ENCODE measurements around the gene CCL20.

CCL20 gene

GRCh38 chr2:227828477-227828912 is 14.9 kb downstream of the CCL20 start:
- H3K27ac ChIP-seq (ENCODE audit: extremely low read depth, low read depth, low read length), result no peak overlapping the region
- no peaks in the 10 kb centered on the region for H3K9me3 ChIP-seq (ENCODE audit: control insufficient read depth, insufficient read depth, low read depth, low read length)
- POLR2A ChIA-PET, result no interaction called here
- H3K4me1 ChIP-seq (ENCODE audit: control insufficient read depth, insufficient read depth, low read length), result no peaks in the 10 kb centered on the region
- CTCF ChIA-PET, result interaction anchor here (0.6 to 1.1 kb wide), 2 partner anchors 22 to 34 kb away, joined by 3 read pairs; no protein-coding TSS in a partner anchor
- no peak overlapping the region for H3K4me3 ChIP-seq (ENCODE audit: low read depth, low read length)
- H3K36me3 ChIP-seq (ENCODE audit: control insufficient read depth in 2 of 2, insufficient read depth in 1 of 2, low read length in 2 of 2), result no peaks in the 10 kb centered on the region
- TF ChIP-seq PRDM10 (tag by site-specific recombination; IDR thresholded peaks at IDR 0.05) (no peak), ZFHX2 (tag by site-specific recombination; conservative IDR thresholded peaks at IDR 0.05) (no peak), ZNF133 (tag by site-specific recombination; IDR thresholded peaks at IDR 0.05) (no peak), ZNF416 (tag by site-specific recombination; IDR thresholded peaks at IDR 0.05) (no peak), HOXC10 (CRISPR knock-in tag; IDR thresholded peaks at IDR 0.05) (no peak), ZNF202 (tag by site-specific recombination; IDR thresholded peaks at IDR 0.05; ENCODE audit: borderline replicate concordance) (no peak), ZBTB6 (tag by site-specific recombination; IDR thresholded peaks at IDR 0.05) (no peak), ZNF530 (tag by site-specific recombination; IDR thresholded peaks at IDR 0.05; ENCODE audit: low read depth) (no peak), ZNF645 (tag by site-specific recombination; IDR thresholded peaks at IDR 0.05) (no peak), EGR2 (tag by site-specific recombination; IDR thresholded peaks at IDR 0.05; ENCODE audit: low read depth) (no peak), ZBTB20 (tag by site-specific recombination; IDR thresholded peaks at IDR 0.05) (no peak), ZNF560 (tag by site-specific recombination; IDR thresholded peaks at IDR 0.05; ENCODE audit: borderline replicate concordance) (no peak), ZNF580 (tag by site-specific recombination; IDR thresholded peaks at IDR 0.05) (no peak), REST (tag by site-specific recombination; IDR thresholded peaks at IDR 0.05) (no peak)

- Histone ChIP-seq H3K36me3 (ENCODE audit: control insufficient read depth in 2 of 2, insufficient read depth in 1 of 2, low read length in 2 of 2) (no peaks in the 10 kb centered on the region), H3K4me1 (ENCODE audit: control insufficient read depth, insufficient read depth, low read length) (no peaks in the 10 kb centered on the region), H3K9me3 (ENCODE audit: control insufficient read depth, insufficient read depth, low read depth, low read length) (no peaks in the 10 kb centered on the region), H3K4me3 (ENCODE audit: low read depth, low read length) (no peak overlapping the region), H3K27ac (ENCODE audit: extremely low read depth, low read depth, low read length) (no peak overlapping the region)
- ChIA-PET POLR2A (interaction anchor here (0.6 kb wide), 1 partner anchor 10 kb away, joined by 3 read pairs; no protein-coding TSS in a partner anchor), CTCF (no interaction called here)
- TF ChIP-seq ZNF426 (tag by site-specific recombination; IDR thresholded peaks at IDR 0.05) (no peak), ZNF280C (tag by site-specific recombination; IDR thresholded peaks at IDR 0.05) (no peak)
These were observed 15.7 kb downstream of the CCL20 start for GRCh38 chr2:227829337-227829736.
